OCI-LY7 (cell line): ENCODE measurements around the gene TIMM13. TPM values are rescaled to one million over a fixed set of nuclear protein-coding genes. Genes with fewer than 3 reads are reported as not detected.

ENCODE experiments used
- BruUV-seq: library from RNA; stranded (reverse); fragments of 400-500 nt; replicated peaks from 2 replicates; lab custom pipeline; 2021; lab: Mats Ljungman, UMichigan
- CTCF ChIA-PET: fragments of 300-600 bp; sonication (Branson Sonifier 250); formaldehyde crosslinking; loops from one replicate; lab custom pipeline; 2022; ENCODE audit warnings: antibody characterized with exemption; ENCODE audit not compliant: unreplicated experiment; lab: Charles Lee
- POLR2A ChIA-PET: fragments of 300-600 bp; sonication (Branson Sonifier 250); formaldehyde crosslinking; loops from one replicate; lab custom pipeline; 2022; ENCODE audit warnings: antibody characterized with exemption; lab: Charles Lee
- DNase-seq: peaks from one replicate; pipeline ENCODE4 v3.0.0-alpha.2; 2015; ENCODE audit warnings: low spot score
- H2AFZ ChIP-seq: fragments of 200-600 bp; sonication (generic), shearing (Covaris generic); 2 replicates; pipeline ENCODE4 v1.6.1; 2014; ENCODE audit warnings: mild to moderate bottlenecking, antibody characterized with exemption, low read length, moderate library complexity
- H3K27ac ChIP-seq: fragments of 200-600 bp; sonication (generic); 2 replicates; pipeline ENCODE4 v1.5.1; 2014; ENCODE audit warnings: mixed run types, low read depth, mild to moderate bottlenecking, moderate library complexity, low read length, inconsistent platforms; ENCODE audit not compliant: poor library complexity, severe bottlenecking
- H3K36me3 ChIP-seq: fragments of 200-600 bp; sonication (generic); 2 replicates; pipeline ENCODE4 v1.6.1; 2014; ENCODE audit warnings: mild to moderate bottlenecking, antibody characterized with exemption, low read length, moderate library complexity, mixed read lengths; ENCODE audit not compliant: insufficient read depth
- H3K4me1 ChIP-seq: fragments of 200-600 bp; sonication (generic); 2 replicates; pipeline ENCODE4 v1.5.1; 2014; ENCODE audit warnings: mild to moderate bottlenecking, low read length; ENCODE audit not compliant: insufficient read depth, poor library complexity, severe bottlenecking
- H3K4me2 ChIP-seq: fragments of 200-600 bp; sonication (generic); 2 replicates; pipeline ENCODE4 v1.6.1; 2014; ENCODE audit warnings: mild to moderate bottlenecking, low read length
- H3K4me3 ChIP-seq: fragments of 200-600 bp; sonication (generic); 2 replicates; pipeline ENCODE4 v1.5.1; 2014; ENCODE audit warnings: mild to moderate bottlenecking, low read depth, low read length; ENCODE audit not compliant: poor library complexity, severe bottlenecking
- H3K79me2 ChIP-seq: fragments of 200-600 bp; sonication (generic); 2 replicates; pipeline ENCODE4 v1.6.1; 2016; ENCODE audit warnings: low read depth, mild to moderate bottlenecking, low read length, moderate library complexity, mixed read lengths; ENCODE audit not compliant: insufficient read depth
- H3K9me2 ChIP-seq: fragments of 200-600 bp; sonication (generic); 2 replicates; pipeline ENCODE4 v1.6.1; 2016; ENCODE audit warnings: mild to moderate bottlenecking, low read length, mixed read lengths; ENCODE audit not compliant: insufficient read depth
- H3K9me3 ChIP-seq: fragments of 200-600 bp; sonication (generic); 2 replicates; pipeline ENCODE4 v1.6.1; 2014; ENCODE audit warnings: mild to moderate bottlenecking, mixed run types, low read length, mixed read lengths
- H4K20me1 ChIP-seq: fragments of 200-600 bp; sonication (generic); 2 replicates; pipeline ENCODE4 v1.6.1; 2014; ENCODE audit warnings: mild to moderate bottlenecking, antibody characterized with exemption, low read length, moderate library complexity, mixed read lengths; ENCODE audit not compliant: insufficient read depth
- CTCF ChIP-seq: fragments of 200-600 bp; sonication (generic); conservative IDR thresholded peaks from 2 replicates; pipeline ENCODE4 v1.5.1; 2014; ENCODE audit warnings: mild to moderate bottlenecking, antibody characterized with exemption, low read length, moderate library complexity, mixed read lengths
- EZH2phosphoT487 ChIP-seq: fragments of 200-600 bp; sonication (generic); IDR thresholded peaks from 2 replicates; pipeline ENCODE4 v1.6.1; 2018; ENCODE audit warnings: low read depth, borderline replicate concordance, mild to moderate bottlenecking, mixed run types, antibody characterized with exemption, low read length, moderate library complexity, mixed read lengths
- intact Hi-C: fragments of 100-400 bp; cut with micrococcal nuclease; formaldehyde crosslinking; loops from one replicate; pipeline ENCODE4 v1.10.0; 2022; ENCODE audit not compliant: unreplicated experiment
- total RNA-seq, 2 experiments: library from RNA; depleted of rRNA in 1 of 2; stranded (reverse); fragments of >200 nt in 1 of 2; shearing (Covaris generic) in 1 of 2; gene quantifications; 2 replicates each; pipeline ENCODE4 v1.2.3, GENCODE V29; 2014 to 2022

TIMM13 gene
- total RNA-seq, 2 experiments from 2014 or later = 55.4 to 120 TPM

DNA sequence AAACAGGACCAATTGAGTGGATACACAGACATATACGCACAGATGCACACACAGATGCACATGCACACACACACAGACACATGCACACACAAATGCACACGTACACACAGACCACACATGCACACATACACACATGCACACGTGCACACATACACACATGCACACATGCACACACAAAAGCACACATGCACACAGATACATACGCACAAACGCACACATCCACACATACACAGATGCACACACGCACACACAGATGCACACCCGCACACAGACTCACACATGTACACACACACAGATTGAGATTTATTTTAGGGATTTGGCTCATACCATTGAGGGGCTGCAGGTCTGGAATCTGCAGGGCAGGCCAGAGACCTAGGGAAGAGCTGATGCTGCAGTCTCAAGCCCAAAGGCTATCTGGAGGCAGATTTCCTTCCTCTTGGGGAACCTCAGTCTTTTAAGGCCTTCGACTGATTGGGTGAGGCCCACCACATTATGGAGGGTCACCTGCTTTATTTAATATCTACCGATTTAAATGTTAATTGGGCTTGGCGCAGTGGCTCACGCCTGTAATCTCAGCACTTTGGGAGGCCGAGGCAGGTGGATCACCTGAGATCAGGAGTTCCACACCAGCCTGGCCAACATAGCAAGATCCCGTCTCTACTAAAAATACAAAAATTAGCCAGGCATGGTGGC, 44.7 kb downstream of the TIMM13 start:
- BruUV-seq = no TSS peak
- no peaks in the 10 kb centered on the region for H3K79me2 ChIP-seq
- H3K4me2 ChIP-seq = no peak overlapping the region
- intact Hi-C loops = no loop called here
- no peak overlapping the region for H3K4me3 ChIP-seq
- H3K9me3 ChIP-seq = peaks cover 17% of the 10 kb centered on the region
- no peak for DNase-seq
- no peak overlapping the region for H3K27ac ChIP-seq
- no peaks in the 10 kb centered on the region for H3K9me2 ChIP-seq
- H2AFZ ChIP-seq = no peak overlapping the region
- no peaks in the 10 kb centered on the region for H3K36me3 ChIP-seq
- H4K20me1 ChIP-seq = no peaks in the 10 kb centered on the region
- CTCF ChIA-PET = no interaction called here
- TF ChIP-seq CTCF = no peak
- TF ChIP-seq EZH2phosphoT487 = no peak
- H3K4me1 ChIP-seq = no peaks in the 10 kb centered on the region
- POLR2A ChIA-PET = no interaction called here

GRCh38 chr19:2381148-2381820, 46.1 kb downstream of the TIMM13 start:
- no peak for DNase-seq
- Histone ChIP-seq H4K20me1 (no peaks in the 10 kb centered on the region), H3K9me3 (peaks cover 17% of the 10 kb centered on the region), H3K36me3 (no peaks in the 10 kb centered on the region), H3K4me2 (no peak overlapping the region), H3K79me2 (no peaks in the 10 kb centered on the region), H2AFZ (no peak overlapping the region), H3K4me3 (no peak overlapping the region), H3K27ac (no peak overlapping the region), H3K4me1 (no peaks in the 10 kb centered on the region), H3K9me2 (no peaks in the 10 kb centered on the region)
- ChIA-PET POLR2A (no interaction called here), CTCF (no interaction called here)
- TF ChIP-seq CTCF = no peak
- no peak for TF ChIP-seq EZH2phosphoT487
- BruUV-seq = no TSS peak
- intact Hi-C loops = no loop called here

- Histone ChIP-seq H3K27ac (no peak overlapping the region), H3K79me2 (no peaks in the 10 kb centered on the region), H3K4me3 (no peak overlapping the region), H3K4me1 (no peaks in the 10 kb centered on the region), H3K9me2 (no peaks in the 10 kb centered on the region), H4K20me1 (no peaks in the 10 kb centered on the region), H3K36me3 (no peaks in the 10 kb centered on the region), H3K9me3 (peaks cover 17% of the 10 kb centered on the region), H3K4me2 (no peak overlapping the region), H2AFZ (no peak overlapping the region)
- TF ChIP-seq EZH2phosphoT487 (no peak), CTCF (no peak)
- BruUV-seq = no TSS peak
- CTCF ChIA-PET = no interaction called here
- no peak for DNase-seq
- intact Hi-C loops = no loop called here
- POLR2A ChIA-PET = interaction anchor here (0.6 kb wide), 1 partner anchor 206 kb away, joined by 7 read pairs; no protein-coding TSS in a partner anchor
Observed at GRCh38 chr19:2380567-2380966, 46.8 kb downstream of the TIMM13 start.
